Fibroblast of pulmonary artery (primary cell): ENCODE results near the gene HPCAL1.

Experiments
- DNase-seq: peaks from one replicate; pipeline ENCODE4 v3.0.0-alpha.2; 2010; ENCODE audit warnings: low read depth
- H3K4me3 ChIP-seq: replicated peaks from 2 replicates; pipeline ENCODE4 v1.5.1; 2011; ENCODE audit warnings: low read depth, mild to moderate bottlenecking, control low read depth, low read length, moderate library complexity
- TF ChIP-seq, protein P1 (sequence below): IDR thresholded peaks from 2 replicates; pipeline ENCODE4 v1.5.1; 2011; ENCODE audit warnings: mild to moderate bottlenecking, control low read depth, low read length, inconsistent platforms; ENCODE audit errors: missing control alignments

HPCAL1 gene

DNA sequence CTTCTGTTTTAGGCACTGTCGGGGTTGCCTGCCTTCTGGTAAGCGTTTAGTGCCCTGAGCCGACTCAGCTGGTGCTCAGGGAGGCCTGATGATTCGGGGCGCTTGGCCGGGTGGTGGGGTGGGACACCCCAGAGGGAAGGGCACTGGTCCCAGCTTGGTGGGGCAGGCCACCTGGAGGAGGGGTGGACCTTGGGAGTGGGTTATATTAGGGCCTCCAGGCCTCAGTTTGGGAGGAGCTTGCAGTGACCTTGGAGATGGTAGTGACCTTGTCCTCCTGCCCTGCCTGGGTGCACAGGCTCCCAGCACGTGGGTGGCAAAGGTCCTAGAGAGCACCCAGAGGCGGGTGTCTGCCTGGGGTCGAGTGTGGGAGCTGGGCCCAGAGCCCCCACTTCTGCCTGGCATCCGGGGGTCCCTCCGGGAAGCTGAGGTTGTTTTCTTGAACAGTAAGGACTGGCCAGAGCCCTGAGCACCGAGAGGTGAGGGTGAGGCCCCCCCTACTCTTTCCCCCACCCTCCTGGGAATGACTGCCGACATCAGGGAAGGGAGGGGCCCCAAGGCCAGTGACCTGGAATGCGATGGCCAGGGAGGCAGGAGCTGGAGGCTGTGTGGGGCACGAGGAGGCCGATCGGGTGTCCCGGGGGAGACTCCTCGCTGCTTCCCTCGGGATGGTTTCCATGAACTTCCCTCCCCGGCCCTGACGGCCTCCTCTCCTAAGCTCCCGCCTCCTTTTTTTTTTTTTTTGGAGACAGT is 61.3 kb downstream of the HPCAL1 start:
- H3K4me3 ChIP-seq: no peak overlapping the region
- DNase-seq: no peak
- TF ChIP-seq, protein P1, sequence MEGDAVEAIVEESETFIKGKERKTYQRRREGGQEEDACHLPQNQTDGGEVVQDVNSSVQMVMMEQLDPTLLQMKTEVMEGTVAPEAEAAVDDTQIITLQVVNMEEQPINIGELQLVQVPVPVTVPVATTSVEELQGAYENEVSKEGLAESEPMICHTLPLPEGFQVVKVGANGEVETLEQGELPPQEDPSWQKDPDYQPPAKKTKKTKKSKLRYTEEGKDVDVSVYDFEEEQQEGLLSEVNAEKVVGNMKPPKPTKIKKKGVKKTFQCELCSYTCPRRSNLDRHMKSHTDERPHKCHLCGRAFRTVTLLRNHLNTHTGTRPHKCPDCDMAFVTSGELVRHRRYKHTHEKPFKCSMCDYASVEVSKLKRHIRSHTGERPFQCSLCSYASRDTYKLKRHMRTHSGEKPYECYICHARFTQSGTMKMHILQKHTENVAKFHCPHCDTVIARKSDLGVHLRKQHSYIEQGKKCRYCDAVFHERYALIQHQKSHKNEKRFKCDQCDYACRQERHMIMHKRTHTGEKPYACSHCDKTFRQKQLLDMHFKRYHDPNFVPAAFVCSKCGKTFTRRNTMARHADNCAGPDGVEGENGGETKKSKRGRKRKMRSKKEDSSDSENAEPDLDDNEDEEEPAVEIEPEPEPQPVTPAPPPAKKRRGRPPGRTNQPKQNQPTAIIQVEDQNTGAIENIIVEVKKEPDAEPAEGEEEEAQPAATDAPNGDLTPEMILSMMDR: no peak

DNA sequence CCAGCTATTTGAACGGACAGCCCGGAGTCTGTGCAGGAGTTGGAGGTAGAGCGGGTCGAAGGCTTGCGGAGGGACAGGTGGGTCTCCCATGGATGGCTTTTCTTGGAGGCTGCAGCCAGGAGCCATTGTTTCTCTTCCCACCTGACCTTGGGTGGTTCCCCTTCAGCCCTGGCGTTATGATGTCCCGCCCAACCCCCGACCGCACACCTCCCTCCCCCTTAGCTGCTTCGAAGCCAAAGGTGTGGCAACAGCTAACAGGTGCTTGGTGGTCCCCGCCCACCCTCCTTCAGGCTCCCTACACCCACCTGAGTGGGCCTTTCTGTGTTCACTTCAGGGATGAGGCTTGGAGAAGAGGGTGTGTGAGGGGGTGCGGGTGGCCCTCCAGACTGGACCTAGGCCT is 62.7 kb downstream of the HPCAL1 start:
- DNase-seq: no peak
- TF ChIP-seq, protein P1: no peak
- H3K4me3 ChIP-seq: no peak overlapping the region

DNA sequence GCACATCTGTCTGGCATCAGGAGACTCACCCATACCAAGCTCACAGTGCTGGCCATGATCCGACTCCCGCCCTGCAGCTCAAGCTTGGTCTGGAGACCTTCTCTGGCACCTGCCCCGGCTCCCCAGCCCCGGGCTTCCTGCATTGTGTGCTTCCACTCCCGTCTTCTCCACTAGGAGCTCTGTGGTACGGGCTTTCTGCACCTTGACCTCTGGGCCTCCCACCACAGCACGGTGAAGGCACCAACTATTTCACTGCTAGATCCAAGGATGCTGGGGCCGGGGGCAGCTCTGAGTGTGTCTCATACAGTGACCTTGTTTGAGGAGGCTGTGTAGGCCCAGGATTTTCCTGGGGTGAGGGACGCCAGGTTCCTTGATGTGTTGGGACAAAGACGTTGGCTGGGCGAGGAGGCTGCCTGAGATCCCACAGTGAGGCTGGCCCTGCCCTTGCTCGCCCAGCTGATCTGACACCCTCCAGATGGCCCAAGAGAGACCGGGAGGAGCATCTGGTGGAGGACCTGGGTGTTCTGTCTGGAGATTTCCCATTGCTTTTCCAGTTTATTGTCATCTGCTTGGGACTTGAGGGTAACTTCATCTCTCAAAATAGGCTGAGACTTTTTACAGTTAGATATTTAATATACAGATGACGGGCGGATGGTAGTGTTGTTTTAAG is 64.0 kb downstream of the HPCAL1 start:
- TF ChIP-seq, protein P1: no peak
- H3K4me3 ChIP-seq: no peak overlapping the region
- DNase-seq: no peak

DNA sequence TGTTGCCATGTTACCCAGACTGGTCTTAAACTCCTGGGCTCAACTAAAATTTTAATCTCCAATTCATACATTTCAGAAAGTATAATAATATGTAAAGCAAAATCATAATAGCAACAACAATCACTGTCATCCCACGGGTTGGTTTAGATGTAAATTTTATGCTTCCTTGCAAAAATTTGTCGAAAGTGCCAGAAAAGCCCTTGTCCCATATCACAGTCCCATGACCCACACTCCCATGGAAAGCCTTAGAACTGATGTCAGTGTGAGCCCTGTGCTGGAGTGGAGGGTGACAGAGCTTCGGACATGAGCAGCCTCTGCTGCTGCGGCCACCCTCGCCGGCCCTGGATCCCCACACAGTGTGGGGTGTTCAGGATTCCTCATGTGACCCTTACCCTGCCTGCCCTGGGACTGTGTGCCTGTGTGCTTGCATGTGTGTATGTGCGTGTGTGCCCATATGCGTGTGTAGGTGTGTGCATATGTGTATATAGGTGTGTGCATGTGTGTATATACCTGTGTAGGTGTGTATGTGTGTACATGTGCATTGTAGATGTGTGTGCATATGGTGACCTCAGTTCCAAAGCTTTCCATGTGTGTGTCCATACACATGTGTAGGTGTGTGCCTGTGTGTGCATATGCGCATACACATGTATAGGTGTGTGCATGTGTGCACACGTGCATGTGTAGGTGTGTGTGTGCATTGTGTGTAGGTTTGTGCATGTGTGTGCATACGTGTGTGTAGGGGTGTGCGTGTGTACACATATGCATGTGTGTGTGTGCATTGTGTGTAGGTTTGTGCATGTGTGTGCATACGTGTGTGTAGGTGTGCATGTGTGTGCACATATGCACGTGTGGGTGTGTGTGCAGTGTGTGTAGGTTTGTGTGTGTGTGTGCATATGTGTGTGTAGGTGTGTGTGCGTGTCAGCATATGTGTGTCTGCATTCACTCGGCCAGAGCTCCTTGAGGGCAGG is 65.1 kb downstream of the HPCAL1 start:
- H3K4me3 ChIP-seq: no peak overlapping the region
- DNase-seq: no peak
- TF ChIP-seq, protein P1: no peak

DNA sequence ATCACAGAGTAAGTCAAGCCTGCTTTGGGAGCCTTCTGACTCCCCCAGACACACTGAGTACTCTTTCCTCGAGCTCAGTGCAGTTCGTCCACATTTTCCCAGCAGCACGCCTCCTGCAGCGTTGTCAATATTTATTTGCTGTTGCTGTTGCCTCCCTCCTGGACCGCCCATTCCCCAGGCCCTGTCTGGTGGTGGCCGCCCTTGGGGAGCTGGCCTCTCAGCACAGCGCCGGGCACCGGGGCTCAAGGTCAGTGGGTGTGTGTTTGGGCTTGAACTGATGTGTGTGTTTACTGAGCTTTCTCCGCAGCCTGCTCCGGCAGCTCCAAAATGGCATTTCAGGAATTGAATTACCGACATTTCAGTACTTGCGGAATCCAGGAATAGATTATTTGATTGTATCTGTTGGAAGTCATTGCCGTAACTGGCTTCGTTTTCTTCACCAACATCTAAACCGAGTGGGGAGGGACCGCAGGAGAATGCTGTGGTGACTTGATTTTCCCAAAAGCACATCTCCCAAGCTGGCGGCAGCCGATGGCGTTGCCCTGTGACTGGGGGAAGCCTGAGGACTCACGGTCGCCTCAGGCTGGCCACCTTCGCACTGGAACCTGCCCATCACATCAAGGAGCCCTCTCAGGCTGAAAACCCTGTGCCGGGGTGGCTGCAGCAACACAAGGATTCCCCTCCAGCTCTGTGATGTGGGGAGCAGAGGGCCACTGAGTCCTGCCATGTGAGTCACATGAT is 66.0 kb downstream of the HPCAL1 start:
- H3K4me3 ChIP-seq: no peak overlapping the region

More for the DNA sequence above, 66.0 kb downstream of the HPCAL1 start:
- DNase-seq: no peak
- TF ChIP-seq, protein P1: no peak
